A172 (cell line): ENCODE measurements around the gene USP3. TPM values are rescaled to one million over a fixed set of nuclear protein-coding genes. Genes with fewer than 3 reads are reported as not detected.
"Not testable (repeated sequence)": the region's sequence is repeated elsewhere in the genome, so short reads cannot be mapped to it uniquely, and the experiment has no call there.

Experiments used
- DNase-seq: peaks from one replicate; pipeline ENCODE4 v3.0.0-alpha.2; 2015; ENCODE audit warnings: low spot score
- total RNA-seq: library from RNA; depleted of rRNA; stranded (reverse); fragments of >200 nt; shearing (Covaris generic); gene quantifications from 2 replicates; pipeline ENCODE4 v1.2.3, GENCODE V29; 2014

The USP3 gene
- total RNA-seq, 1 experiment from 2014 or later = 27.7 TPM

DNA sequence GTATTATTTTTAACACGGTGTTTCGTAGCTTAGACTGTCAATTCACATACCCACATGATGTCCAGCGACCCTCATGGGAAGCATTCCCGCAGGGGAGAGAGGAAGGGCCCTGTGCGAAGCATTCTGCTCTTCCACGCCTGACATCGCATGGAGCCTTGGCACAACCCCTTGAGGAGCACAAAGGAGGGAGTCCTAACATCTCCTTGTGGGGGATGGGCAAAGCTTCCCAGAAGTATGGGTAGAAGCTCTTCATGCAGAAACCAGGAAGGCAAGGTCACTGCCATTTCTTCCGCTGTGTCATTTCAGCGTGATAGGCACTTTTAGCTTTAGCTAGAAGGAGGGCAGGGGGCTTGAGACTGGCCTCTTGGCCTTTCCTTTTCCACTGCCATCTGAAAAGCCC is 28.7 kb upstream of the USP3 start:
- no peak for DNase-seq

DNA sequence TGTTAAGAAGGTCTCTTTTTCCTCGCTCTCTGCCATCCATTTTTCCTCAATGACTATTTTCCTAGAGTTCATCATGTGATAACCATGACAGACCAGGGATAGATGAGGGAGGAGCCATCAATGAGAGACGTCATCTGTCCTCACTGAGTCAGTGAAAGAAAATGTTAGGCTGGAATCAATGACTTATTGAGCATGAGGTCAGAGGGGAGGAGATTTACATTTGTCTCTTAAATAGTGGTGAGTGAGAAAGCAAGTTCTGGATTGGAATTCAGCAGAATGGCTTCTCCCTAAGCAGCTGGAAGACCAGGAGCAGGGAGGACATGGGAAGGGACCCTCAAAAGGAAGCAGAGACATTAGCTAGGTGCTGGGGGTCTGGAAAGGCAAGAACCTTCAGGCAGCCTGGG is 28.2 kb upstream of the USP3 start:
- DNase-seq = peak; percentile 79

DNA sequence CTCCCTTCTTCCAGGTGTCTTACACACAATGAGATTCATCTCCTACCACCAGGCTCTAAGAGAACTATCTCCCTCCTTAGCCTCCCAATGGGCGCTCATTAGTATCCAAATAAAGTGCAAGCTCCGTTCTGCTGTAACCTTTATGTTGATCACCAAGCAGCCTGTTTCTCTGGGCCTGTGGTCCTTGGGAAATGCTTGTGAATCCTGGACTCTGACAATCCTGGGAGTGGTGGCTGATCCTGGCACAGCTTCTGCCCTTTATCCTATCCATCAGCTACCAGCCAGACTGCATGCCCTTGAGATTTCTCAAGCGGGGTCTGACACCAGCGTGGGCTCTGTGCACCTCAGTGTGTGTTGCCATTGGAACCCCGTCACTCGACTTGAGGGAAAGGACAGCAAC is 26.1 kb upstream of the USP3 start:
- DNase-seq = no peak

DNA sequence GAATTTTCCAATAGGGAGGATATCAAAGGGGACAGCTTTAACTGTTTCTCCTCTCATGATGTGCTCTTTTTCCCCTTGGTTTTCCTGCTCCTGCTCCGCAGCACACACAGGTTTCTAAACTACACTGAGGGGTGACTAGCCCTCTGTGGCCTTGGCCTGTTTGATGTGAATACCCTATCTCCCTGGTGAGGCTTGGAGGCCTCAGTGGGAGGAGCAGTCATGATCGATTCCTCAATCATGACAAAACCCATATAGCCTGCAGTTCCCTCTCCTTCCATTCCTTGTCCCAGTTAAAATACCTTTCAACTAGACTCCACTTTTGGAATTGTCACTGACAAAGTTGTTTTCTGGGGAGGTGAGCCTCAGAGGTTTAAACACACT is 24.0 kb upstream of the USP3 start:
- no peak for DNase-seq

DNA sequence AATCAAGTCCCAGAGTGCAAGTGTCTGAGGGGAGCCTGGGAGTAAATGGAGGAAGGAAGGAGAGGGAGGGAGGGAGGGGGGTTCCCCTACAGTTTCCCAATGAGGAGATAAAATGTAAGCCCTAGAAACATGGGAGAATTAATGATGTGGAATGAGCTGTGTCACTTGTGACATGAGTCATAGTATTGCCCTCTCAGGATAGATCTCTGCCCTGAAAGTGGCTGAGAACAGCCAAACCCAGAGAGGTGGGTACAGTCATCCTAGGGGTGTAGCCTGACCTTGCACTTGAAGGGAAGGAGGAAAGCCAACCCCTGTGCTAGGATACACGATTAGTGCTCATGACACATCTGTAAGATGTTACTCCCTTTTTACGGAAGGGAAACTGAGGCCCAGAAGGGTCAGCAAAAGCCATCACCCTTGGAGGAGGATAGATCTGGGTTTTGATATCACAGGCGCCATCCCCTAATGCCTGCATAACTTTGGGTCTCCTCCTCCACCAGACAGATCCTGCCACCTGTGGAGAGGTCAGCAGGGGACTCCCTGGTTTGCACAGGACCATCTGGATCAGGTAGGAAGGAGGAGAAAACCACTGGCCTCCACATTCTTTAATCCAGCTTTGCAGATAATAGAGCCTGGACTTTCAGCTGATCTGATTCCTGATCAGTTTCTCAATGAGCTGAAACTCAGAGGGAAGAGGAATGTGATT is 23.1 kb upstream of the USP3 start:
- no peak for DNase-seq

DNA sequence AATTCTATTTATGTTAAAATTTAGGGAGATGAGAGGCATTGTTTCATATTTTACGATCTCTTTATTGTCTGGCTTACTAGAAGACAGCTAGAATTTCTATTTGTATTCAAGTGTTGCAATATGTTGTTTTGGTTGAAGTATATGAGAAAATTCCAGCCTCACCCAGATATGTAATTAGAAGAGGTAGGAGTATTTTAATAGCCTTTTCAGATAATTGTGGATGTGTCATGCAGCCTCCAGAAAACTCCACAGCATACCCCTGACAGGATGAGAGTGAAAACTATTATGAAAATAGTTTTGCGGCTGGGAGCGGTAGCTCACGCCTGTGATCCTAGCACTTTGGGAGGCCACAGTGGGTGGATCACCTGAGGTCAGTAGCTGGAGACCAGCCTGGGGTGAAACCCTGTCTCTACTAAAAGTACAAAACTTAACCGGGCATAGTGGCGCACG is 21.5 kb upstream of the USP3 start:
- DNase-seq = no peak

DNA sequence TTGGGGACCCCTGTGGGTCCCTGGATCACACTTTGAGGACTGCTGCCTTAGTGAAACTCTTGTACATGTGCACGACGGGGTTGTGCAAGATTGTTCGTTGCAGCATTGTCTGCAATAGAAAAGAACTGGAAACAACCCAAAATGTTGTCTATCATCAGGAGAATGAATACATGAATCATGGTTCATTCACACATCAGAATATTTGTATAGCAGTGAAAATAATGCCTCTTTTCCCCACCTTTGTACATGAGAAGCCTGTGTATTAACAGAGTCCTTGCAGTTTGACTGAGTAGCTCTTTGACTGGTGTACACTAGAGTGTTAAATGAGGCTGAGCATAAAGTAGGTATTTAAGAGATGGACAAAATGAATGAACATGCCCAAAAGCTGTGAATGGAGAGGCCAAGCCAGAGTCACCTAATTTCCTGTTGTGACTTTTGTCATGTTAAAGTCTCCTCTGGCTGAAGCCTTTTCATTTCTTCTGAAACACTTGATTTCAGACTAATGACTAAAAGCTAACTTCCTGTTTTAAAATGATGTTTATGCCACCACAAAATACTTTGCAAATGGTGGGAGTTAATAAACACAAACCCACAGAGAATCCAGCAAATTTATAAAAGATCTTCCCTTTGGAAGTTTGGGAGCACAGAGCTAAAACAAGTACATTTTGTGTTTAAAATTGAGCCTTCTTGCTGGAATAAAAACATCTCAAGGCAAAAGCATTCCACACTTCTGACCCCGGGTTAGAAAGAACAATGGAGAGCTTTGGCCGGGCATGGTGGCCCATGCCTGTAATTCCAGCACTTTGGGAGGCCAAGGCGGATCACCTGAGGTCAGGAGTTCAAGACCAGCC is 20.6 kb upstream of the USP3 start:
- DNase-seq = no peak

DNA sequence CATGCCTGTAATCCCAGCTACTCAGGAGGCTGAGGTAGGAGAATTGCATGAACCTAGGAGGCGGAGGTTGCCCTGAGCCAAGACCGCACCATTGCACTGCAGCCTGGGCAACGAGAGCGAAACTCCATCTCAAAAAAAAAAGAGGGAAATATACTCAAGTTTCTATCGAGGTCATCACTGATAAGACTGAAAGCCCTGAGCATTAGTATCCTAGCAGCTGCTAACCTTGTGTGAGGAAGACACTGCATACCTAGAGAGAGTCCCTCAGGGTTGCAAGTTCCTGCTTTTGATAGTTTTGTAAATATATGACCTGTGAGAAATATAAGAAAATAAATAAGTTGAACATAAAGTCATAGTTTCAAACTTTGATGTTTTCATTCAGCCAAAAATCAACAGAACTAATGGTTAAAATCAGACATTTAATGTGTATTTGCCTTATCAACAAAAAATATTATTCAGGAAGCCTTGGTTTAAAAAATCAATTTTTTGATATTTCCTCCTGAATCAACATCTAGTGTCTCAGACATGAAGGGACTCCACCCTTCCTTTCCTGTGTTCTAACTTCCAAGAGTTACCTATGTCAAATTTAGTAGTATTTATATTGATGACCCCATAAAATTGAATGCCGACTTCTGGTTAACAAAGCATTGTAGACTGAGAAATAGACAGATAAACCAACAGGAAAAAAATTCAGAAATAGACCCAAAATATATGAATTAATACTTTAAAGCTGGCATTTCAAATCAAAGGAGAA is 19.8 kb upstream of the USP3 start:
- no peak for DNase-seq

DNA sequence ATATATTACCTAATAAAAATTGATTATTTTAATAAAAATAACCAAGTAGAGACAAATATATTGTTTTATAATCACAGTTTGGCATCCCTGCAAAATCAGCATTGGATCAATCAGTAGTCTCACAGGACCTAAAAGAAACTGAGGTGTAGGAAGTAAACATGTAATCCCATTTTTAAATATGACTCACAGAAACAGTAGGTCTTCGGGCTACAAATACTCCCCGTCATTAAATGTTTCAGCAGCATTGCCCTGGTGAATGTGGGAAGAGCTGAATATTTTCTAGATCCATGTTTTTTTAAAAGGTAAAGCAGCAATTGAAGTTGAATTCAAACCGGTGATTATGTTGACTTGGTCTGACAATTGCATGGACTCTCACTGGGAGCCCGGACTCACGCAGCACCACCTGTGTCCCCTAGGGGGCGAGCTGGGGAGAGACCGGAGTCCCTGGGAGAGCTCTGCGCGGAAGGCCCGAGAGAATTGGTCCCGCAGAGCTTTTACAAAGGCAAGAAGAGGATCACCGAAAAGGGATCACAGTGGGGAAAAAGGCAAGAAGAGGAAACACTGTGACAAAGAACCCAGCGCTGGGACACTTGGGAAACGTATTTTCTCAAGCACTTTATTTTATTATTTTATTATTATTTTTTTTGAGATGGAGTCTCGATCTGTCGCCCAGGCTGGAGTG is 17.2 kb upstream of the USP3 start:
- peak; percentile 39 for DNase-seq

DNA sequence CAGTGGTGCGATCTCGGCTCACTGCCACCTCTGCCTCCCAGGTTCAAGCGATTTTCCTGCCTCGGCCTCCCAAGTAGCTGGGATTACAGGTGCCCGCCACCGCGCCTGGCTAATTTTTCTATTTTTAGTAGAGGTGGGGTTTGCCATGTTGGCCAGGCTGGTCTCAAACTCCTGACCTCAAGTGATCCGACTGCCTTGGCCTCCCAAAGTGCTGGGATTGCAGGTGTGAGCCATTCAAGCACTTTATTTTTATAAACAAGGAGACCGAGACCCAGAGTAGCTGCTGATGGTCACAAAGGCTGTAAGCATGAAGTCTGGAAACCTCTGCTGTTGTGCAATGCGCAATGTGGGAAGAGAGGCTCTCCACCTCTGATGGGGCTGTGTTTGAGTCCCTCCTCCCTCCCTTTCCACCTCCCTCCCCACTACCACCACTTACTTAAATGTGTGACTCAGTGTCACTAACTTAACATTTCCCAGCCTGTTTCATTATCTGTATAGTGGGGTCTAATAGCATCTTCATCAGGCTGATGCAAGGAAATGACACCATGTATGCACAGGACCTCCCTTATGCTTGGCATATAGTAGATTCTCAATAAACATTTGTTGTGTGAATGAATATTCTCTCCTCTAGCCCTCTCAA is 16.5 kb upstream of the USP3 start:
- not testable (repeated sequence) for DNase-seq

DNA sequence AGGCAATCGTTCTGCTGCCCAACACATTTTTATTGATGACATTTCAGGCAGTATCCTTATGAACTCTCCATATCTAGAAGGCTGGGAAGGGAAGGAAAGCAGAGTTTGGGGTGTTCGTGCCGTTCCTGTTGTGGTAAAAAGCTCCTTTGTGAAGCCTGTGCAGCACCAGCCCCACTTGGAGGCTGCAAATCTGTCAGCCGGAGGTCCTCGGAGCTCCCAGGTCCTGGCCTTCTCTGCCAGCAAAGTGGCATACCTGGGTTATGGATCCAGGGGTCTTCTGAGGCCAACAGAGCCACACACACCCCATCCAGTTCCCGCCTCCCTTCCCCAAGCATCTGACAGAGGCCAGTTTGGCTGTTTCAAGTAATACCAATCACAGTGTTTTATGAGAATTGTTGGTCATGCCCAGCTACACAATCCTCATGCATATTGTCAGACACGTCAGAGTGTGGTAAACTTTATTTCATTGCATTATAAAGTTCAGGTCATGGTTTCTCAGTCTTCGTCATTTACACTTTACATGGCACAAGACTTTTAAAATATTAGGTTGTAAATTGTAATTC is 15.9 kb upstream of the USP3 start:
- no peak for DNase-seq

DNA sequence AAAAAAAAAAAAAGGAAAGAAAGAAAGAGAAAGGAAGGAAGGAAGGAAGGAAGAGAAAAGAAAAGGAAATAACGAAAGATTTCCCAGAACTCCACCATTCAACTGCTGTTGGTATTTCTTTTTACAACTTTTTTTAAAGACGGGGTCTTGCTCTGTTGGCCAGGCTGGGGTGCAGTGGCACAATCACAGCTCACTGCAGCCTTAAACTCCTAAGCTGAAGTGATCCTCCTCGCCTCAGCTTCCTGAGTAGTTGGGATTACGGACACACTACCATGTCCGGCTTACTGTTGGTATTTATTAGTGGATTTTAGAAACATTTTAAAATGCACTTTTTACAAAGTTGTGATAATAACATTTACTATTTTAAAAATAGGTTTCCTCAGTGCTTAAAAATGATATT is 15.0 kb upstream of the USP3 start:
- no peak for DNase-seq

DNA sequence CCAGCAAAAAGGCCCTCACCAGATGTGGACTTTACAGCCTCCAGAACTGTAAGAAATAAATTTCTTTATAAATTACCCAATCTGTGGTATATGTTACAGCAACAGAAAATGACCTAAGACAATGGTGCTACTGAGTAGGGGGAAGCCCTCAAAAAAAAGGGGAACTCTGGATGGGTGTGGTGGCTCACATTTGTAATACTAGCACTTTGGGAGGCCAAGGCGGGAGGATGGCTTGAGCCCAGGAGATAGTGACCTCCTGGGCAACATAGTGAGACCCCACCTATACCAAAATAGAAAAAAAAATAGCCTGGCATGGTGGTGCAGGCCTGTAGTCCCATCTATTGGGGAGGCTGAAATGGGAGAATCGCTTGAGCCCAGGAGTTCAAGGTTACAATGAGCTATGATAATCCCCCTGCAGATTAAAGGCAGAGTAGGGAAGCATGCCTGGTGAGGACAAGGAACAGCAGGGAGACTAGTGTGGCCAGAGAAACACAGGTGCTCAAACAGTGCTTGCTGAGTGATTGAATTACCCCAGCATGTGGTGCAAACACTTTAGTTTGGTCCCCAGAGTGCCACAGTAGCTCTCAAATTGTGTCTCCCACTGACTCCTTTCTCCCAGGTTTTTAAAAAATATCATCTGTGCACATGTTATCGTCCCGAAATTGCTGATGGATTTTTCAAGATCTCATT is 13.9 kb upstream of the USP3 start:
- no peak for DNase-seq

DNA sequence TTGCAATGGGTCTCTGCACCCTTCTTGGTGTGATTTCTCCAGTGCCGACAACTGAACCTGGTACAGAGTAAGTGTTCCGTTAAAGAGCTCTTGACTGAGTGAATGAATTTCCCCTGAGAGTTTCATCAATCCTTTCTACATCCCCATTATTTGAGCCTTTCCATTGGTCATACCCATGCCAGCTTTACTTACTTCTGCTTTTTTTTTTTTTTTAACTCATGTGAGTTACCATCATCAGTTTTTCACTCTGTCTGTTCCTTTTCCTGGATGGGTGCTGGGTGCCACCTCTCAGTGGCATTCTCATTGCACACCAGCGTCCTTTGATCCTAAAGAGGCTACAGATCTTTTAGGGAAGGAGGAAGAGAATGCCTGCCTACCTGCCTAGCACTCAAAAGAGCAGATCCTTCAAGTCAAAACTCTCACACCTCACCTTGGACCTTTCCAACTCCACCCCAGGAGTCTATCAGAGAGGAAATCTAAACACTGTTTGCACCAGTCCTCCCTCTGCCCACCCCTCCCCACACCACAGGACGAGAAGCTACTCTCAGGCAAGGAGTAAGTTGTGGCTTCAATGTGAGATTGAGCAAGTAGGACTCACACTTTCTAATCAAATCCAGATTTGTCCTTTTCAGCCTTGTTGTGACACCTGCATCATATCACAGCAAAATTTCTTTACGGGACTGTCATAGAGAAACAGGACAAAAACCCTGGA is 13.1 kb upstream of the USP3 start:
- no peak for DNase-seq

DNA sequence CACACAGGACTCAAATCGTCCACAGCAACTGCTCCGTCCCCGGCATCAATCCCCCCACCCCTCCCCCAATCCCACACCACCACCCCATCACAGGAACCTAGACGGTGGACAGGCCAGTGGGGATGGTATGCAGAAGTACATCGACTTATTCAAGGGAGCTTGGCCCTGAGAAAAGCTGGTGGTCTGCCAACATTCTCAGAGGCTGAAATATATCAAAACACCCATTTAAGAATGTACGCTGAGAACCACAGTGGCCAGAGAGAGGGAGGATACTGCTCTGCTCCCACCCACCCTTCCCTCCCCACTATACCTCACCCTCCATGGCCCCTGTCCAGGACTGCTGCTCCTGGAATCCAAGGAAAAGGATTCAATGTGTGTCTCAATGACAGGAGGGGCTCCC is 12.4 kb upstream of the USP3 start:
- no peak for DNase-seq

DNA sequence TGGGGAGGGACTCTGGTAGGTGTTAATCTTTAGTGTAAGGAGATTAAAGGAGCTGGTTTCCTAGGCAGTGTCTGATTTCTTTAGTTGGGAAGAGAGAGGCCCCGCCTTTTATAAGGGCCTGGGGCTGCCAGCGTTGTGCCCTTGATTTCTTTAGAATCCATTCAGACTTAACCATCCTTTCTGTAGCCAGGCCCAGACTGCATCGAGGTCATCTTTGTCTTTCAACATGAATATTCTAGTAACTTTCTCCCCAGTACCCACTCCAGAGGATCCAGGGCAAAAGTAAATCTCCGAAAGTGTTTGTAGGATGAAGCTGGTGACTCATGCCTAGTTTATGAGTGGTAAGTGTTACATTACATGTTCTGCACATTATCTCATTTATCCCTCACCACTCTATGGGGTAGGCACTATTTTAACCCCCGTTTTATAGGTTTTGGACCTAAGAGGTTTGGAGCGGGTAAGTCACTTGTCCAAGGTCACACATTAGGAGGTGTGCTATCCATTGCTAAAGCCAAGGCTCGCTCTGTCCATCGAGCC is 11.8 kb upstream of the USP3 start:
- DNase-seq = peak; percentile 37

DNA sequence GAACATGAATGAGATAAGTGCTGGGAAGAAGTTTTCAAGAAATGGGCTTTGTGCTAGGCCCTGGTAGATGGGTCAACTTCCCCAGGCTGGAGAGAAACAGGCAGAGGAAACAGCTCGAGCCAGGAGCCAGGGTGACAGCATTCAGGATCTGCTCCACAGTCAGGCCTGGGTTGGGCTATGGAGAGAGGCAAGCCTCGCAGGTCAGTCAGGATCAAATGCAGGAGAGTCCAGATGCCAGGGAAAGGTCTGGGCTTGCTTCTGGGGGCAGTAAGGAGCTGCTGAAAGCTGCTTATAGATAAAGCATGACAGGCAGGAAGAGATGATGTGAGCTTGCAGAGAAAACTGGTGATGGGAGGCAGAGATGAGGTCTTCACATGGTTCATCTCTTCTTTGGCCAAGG is 11.0 kb upstream of the USP3 start:
- DNase-seq = no peak

DNA sequence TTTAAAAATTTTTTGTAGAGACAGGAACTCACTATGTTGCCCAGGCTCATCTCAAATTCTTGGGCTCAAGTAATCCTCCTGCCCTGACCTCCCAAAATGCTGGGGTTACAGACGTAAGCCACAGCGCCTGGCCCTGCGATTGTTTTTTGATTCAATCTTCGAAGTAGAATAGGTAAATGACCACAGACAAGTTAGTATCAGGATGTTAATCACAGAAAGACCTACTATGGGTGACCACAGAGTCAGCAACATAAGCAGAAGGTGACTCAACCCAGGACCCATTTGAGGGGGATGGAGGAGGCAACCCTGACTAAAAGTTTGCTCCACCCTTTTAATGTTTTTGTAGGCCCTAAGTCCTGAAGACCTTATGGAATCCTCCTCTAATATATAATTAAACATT is 10.0 kb upstream of the USP3 start:
- DNase-seq = no peak

DNA sequence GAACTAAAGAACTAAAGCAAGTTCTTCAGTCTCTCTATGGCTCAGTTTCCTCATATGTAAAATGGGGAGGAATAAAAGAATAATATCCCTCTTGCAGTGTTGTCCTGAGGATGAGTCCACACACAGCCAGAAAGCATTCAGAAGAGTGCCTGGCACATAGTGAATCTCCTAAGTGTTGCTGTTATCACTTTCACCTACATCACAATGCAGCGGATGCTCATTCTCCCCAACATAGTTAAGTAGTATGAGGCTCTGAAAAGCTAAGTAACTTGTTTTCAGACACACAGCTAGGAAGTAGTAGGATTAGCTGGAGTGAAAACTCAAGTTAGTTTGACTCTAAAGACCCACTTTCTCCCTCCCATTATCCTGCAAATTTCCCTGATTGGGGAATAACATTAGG is 9.1 kb upstream of the USP3 start:
- DNase-seq = no peak
